Choroid plexus epithelial cell (primary cell): ENCODE data around the gene STRA8.

Experiments used
- DNase-seq: peaks from one replicate; pipeline ENCODE4 v3.0.0-alpha.2; 2010; ENCODE audit warnings: low read depth
- H3K4me3 ChIP-seq: 2 replicates; pipeline ENCODE4 v1.5.1; 2011; ENCODE audit warnings: low read depth, mild to moderate bottlenecking, control low read depth, low read length, moderate library complexity
- TF ChIP-seq, protein P1 (sequence below): conservative IDR thresholded peaks from 2 replicates; pipeline ENCODE4 v1.5.1; 2011; ENCODE audit warnings: low read depth, mild to moderate bottlenecking, control low read depth, inconsistent platforms, low read length, moderate library complexity

STRA8 gene, protein sequence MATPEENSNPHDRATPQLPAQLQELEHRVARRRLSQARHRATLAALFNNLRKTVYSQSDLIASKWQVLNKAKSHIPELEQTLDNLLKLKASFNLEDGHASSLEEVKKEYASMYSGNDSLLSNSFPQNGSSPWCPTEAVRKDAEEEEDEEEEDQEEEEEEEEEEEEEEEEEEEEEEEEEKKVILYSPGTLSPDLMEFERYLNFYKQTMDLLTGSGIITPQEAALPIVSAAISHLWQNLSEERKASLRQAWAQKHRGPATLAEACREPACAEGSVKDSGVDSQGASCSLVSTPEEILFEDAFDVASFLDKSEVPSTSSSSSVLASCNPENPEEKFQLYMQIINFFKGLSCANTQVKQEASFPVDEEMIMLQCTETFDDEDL

DNA sequence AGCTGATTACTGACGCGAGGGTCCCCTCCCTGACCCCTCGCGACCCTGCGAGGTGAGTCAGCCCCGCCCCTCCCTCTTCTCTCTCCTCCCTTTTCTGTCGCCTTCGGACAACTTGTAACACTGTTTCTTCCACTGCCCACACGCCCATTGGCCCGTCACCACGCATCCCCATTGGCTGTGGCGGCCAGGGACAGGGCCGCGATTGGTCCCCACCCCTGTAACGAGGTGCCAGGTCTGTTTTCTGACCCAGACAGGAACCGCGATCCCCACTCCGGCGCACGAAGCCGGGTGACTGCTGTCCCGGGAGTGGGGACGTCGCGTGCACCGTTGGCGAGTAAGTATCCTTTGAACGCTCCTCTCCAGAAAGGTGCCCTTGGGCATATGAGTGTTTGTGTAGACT, at the start of gene STRA8:
Gene STRA8 (plus strand): TSS at position 269 of the 400 bp plus-strand sequence. CDS start 6,687 bp downstream, outside the sequence.
- H3K4me3 ChIP-seq, result no peak within 1 kb of the TSS
- DNase-seq, result no peak
- TF ChIP-seq, protein P1, sequence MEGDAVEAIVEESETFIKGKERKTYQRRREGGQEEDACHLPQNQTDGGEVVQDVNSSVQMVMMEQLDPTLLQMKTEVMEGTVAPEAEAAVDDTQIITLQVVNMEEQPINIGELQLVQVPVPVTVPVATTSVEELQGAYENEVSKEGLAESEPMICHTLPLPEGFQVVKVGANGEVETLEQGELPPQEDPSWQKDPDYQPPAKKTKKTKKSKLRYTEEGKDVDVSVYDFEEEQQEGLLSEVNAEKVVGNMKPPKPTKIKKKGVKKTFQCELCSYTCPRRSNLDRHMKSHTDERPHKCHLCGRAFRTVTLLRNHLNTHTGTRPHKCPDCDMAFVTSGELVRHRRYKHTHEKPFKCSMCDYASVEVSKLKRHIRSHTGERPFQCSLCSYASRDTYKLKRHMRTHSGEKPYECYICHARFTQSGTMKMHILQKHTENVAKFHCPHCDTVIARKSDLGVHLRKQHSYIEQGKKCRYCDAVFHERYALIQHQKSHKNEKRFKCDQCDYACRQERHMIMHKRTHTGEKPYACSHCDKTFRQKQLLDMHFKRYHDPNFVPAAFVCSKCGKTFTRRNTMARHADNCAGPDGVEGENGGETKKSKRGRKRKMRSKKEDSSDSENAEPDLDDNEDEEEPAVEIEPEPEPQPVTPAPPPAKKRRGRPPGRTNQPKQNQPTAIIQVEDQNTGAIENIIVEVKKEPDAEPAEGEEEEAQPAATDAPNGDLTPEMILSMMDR, result no peak

DNA sequence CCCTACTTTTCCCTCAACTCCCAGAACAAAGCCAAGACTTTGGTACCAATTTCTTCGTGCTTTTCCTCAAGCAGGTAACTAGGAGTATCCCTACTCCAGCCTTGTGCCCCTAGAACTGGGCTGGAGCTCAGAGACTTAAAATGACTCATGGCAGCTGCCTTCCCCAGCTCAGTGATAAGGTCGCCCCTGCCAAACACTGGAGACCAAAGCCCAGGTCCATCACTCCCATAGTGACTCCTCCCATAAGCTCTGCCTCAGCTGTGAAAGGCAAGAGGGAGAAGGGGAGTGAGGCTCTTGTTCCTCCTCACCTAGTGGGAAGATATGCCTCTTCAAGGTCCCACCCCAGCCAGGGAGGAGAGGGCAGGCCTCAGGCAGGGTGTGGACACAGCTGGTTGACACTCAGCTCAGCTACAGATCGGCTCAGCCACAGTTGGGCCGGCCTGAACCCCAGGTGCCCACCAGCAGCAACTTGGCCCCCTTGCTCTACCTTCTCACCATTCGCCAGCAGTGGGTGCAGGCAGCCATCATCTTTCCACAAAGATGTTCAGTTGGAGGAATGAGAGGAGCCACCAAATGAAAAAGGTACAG, 49.3 kb upstream of the STRA8 start:
- no peak for DNase-seq
- TF ChIP-seq, protein P1, result no peak
- H3K4me3 ChIP-seq, result no peak overlapping the region

DNA sequence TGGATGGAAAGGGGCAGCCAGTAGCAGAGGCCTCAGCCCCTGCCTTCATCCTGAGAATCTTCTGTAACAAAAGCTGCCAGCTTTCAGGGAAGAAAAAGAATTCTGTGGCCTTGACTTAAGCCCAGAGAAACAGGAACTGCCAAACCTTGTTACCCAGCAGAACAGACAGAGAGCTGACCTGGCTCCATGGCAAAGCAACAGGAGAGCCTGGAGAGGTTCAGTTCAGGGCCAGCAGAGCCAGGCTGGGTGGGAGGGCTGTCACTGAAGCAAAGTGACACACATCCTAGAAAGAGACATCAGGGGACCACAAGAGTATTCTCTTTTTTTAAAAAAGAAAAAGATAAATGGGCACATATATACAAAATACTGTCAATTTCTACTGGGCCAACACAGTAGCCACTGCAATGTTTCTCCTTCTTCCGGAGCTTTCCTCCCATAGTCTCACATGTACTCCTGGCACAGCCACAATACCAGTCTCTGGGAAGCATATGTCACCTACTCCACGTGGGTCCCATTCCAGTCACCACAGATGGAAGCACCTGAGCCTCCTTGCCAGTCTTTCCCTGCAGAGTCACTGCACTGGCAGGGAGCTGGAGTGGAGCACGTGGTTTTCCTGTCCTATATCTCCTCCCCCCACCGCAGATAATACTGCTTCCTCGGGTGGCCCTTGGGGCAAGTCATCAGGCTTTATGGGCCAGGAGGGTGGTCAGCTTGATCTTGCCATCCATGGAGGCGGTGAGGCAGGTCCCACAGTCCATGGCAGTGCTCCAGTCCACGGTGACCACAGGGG, 48.0 kb upstream of the STRA8 start:
- no peak for DNase-seq
- TF ChIP-seq, protein P1, result no peak
- H3K4me3 ChIP-seq, result no peak overlapping the region

DNA sequence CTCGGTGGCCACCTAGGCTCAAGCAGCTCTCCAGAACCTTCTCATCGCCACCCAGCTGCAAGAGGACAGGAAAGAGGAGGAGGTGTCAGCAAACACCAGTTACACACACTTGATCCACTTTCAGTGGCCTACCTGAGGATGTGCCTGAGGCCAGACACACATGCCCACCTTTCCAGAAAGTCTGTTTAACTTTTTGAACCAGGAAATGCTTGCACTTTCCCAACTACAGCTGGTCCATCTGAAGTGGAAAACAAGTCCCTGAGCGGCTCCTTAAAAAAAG, 47.4 kb upstream of the STRA8 start:
- H3K4me3 ChIP-seq, result no peak overlapping the region
- TF ChIP-seq, protein P1, result no peak
- no peak for DNase-seq

DNA sequence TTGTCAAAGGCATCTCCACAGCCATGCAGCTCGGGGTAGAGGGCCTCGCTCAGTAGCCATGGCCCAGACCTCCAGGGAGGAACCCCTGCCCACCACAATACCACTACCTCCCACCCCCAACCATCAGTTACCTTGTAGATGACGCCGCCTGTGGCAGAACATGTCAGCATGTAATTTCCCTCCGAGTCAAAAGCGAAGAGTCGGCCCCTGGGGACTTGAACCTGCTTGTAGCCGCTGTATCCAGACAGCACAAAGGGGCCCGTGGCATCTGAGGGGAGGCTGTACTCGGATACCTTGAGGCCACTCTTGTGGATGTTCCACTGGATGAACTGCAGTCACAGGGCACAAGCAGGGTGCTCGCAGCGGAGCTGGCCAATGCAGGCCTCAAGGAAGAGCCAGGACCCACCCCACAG, 46.8 kb upstream of the STRA8 start:
- TF ChIP-seq, protein P1, result no peak
- no peak overlapping the region for H3K4me3 ChIP-seq
- DNase-seq, result no peak

DNA sequence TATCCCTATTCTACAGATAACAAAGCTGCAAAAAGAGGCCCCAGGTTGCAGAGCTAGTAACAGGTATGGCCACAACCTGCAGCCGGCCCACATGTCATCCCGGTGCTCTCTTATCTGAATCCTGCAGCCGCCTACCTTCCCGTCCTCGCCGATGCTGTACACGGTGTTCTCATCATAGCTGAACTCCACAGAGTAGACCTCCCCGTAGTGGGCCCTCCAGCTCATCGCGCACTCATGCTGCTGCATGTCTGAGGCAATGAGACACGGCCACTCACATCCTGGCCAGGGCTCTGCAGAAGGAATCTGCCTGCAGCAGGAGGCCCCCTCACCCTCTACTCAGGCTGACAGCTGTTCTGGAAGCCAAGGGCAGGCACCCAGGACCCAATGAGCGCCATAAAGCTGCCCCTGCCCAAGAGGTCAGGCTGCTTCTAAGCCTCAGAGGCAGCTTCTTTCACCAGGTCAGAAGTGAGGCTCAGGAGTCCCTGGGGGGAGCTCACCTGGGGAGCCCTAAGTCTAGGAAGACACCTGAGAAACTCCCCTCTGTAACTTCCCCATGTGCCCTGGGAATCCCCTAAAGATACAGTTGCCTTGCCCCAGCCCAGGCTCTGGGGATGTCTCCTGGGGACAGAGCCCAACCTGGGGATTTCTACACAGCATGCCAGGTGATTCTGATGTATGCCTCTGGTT, 45.2 kb upstream of the STRA8 start:
- DNase-seq, result no peak
- no peak overlapping the region for H3K4me3 ChIP-seq
- TF ChIP-seq, protein P1, result no peak
